ENCODE measurements around the gene DPH2.
A peak's percentile ranks its signal among the peaks of the same experiment; 100 is the strongest.

The DPH2 gene, protein sequence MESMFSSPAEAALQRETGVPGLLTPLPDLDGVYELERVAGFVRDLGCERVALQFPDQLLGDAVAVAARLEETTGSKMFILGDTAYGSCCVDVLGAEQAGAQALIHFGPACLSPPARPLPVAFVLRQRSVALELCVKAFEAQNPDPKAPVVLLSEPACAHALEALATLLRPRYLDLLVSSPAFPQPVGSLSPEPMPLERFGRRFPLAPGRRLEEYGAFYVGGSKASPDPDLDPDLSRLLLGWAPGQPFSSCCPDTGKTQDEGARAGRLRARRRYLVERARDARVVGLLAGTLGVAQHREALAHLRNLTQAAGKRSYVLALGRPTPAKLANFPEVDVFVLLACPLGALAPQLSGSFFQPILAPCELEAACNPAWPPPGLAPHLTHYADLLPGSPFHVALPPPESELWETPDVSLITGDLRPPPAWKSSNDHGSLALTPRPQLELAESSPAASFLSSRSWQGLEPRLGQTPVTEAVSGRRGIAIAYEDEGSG

DNA sequence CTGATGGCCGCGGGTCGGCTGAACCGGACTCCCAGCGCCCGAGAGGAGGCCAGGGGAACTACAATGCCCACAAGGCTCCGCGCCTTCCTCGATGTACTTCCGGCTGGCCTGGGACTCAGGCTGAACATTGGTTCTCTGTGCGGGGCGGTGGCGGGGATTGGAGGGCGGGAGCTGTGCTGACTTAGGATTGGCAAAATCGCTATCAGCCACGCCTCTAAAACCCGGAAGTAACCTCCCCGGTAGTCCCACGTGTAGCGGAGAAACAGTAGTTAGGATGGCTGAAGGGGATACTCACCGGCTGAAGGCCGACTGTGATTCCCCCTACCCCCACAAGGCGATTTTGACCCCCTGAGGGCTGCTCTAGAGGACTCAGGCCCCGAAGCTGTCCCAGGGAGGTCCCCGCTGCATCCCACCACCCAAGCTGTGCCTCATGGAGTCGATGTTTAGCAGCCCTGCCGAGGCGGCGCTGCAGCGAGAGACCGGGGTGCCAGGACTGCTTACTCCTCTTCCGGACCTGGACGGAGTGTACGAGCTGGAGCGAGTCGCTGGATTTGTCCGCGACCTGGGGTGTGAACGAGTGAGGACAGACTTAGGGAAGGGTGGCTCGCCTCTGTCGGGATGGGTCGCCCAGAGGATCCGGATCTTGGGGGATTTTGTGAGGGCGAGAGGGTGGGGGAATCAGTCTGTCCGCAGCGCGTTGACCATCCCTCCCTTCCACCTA is at the start of gene DPH2:
Gene DPH2, plus strand, starts transcription at position 265 of the 721 bp plus-strand sequence. Its CDS starts 166 bp downstream, at position 431.
- DNase-seq (ENCODE audit: low spot score), result peak; percentile 99

DNA sequence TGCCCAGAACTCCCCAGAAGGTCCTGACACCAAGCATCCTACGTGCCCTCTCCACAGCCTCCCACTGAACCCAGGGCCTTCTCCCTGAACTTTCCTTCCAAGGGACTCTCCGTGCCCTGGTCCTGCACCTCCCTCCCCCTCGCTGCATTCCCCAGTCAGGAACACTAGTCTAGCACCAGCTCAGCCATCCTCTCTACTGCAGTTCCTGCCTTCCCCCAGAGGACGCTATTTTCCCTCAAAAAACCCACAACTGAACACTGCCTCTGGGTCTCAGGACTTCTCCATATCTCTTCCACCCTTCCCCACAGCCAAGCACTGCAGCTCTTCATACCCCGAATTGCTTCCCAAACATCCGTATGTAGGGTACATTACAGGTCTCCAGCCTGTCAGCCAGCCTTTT is 48.8 kb upstream of the DPH2 start:
- no peak for DNase-seq (ENCODE audit: low spot score)

DNA sequence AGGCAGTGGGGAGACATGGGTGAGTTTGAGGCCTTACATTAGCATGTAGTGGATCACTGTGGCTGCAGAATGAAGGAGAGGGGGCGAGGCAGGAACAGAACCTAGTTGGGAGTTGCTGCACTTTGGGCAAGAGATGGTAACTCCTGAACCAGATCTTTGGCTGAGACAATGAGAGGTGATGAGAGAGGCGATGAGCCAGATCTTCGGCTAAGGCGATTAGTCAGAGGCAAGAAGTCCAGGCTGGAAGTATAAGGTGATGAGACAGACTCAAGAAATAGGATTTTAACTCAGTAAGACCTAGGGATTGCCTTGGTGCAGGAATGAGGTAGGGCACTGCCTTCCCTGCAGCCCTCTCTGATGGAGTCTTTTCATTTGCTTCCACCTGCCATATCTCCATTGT is 45.3 kb upstream of the DPH2 start:
- DNase-seq (ENCODE audit: low spot score), result no peak

DNA sequence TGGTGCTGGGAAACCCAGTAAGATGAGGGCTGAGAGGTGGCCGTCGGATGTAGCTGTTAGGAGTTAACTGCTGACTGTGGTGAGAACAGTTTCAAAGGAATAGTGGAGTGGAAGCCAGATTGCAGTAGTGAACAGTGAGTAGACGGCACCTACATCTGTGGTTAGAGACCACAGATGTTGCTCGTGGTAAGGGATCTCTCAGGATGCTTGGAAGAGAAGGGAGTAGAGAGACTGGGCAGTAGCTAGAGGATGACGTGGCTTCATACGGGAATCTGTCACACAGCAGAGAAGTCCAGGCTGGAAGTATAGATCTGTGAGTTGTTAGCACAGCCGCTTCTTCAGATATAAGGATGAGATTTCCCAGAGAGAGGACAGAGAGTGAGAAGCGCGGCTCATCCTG is 44.0 kb upstream of the DPH2 start:
- DNase-seq (ENCODE audit: low spot score), result no peak

DNA sequence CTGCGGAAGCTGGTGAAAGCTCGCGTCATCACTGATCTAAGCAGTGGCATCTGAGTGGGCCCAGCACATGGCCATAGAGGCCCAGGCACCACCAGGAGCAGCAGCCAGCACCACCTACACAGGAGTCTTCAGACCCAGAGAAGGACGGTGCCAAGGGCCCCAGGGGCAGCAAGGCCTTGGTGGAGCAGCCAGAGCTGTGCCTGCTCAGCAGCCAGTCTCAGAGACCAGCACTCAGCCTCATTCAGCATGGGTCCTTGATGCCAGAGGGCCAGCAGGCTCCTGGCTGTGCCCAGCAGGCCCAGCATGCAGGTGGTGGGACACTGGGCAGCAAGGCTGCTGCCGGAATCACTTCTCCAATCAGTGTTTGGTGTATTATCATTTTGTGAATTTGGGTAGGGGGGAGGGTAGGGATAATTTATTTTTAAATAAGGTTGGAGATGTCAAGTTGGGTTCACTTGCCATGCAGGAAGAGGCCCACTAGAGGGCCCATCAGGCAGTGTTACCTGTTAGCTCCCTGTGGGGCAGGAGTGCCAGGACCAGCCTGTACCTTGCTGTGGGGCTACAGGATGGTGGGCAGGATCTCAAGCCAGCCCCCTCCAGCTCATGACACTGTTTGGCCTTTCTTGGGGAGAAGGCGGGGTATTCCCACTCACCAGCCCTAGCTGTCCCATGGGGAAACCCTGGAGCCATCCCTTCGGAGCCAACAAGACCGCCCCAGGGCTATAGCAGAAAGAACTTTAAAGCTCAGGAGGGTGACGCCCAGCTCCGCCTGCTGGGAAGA is 39.5 kb upstream of the DPH2 start:
- peak; percentile 59 for DNase-seq (ENCODE audit: low spot score)

DNA sequence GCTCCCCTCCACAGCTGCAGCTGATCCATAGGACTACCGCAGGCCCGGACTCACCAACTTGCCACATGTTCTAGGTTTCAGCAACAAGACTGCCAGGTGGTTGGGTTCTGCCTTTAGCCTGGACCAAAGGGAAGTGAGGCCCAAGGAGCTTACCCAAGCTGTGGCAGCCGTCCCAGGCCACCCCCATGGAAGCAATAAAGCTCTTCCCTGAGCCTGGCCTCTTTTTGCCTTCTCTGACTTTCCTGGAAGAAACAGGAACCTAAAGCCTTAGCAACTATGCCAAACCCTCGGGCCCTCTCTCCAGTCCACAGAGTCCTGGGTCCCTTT is 38.9 kb upstream of the DPH2 start:
- no peak for DNase-seq (ENCODE audit: low spot score)

DNA sequence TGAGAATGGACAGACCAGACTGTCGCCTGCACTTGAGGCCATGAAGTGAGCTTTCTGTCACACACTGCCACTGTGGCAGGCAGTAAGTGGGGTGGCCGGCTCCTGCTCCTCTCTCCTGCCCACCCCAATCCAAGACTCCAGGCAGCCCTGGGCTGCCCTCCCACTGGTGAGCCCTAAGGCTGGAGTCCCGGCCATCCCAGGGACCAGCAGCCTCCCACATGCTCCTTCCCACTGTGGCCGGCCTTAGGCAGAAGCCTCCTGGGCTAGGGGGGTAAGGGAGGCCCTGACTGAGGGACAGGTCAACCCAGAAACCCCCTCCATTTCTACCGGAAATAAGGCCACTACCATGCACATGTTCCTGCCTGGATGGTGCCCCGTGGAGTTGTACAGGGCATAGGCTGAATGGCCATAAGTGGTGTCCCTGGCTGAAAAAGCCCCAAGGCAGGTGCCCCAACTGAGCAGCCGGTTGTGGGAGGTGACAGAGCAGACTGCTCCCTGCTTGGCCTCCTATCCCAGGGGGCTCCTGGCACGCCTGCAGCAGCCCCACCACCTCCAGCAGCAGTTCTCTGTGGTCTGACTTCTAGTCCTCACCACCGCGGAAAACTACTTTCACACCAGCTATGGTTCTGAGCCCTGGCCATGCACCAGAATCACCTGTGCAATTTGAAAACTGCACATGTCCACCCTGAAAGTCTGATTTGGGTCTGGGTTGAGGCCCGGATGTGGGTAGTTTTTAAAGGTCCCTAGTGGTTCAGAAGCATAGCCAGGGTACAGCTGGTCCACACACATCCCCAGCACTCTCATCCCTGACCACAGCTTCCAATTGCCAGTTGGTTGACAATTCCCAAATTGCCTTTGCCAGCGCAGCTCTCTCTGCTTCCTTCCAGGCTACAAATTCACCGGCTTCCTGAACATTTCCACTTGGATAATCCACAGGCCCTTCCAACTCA is 37.8 kb upstream of the DPH2 start:
- DNase-seq (ENCODE audit: low spot score), result no peak

DNA sequence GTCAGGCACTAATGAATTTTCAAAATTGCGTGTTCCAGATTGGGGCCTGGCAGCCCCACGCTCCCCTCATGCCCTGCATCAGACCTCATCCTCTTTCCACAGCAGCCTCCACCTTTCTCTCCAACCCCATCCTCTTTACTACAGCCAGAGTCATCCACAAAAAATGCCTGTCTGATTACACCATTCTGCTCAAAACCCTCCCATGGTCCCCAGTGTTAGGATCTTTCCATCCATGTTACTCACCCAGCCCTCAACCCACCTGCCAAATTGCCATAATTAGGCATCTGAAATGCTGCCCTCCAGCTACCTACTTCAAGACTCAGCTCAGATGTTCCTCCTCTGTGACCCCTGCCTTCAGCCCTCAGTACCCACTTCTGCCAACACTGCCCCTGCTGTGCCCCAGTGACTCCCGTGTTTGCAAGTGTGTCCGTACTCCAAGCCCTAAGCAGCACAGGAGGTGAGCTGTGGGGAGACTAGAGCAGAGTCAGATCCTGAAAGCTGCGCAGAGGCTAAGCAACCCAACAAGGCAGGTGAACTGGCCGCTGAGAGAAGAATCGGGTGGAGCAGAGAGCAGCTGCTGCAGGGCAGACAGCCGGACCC is 36.9 kb upstream of the DPH2 start:
- no peak for DNase-seq (ENCODE audit: low spot score)

DNA sequence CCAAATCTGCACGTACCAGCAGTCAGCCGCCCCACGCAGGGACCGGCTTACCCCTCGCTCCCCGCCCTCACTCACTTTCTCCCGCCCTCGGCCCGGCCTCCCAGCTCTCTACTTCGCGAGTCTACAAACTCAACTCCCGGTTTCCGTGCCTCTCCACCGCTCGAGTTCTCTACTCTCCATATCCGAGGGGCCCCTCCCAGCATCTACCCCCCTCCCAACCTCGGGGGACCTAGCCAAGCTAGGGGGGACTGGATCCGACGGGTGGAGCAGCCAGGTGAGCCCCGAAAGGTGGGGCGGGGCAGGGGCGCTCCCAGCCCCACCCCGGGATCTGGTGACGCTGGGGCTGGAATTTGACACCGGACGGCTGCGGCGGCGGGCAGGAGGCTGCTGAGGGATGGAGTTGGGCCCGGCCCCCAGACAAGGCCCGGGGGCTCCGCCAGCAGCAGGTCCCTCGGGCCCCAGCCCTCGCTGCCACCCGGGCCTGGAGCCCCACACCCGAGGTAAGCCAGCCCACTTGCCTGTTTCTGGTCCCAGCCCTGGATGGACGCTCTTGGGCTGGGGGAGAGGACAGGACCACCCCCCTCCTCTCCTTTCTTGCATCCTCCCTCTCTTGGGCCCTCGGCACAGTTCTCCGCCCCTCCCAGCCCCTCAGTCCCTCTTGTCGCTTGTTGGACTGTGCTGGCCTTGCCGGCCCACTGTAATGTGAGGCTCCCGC is 36.3 kb upstream of the DPH2 start, which contains the start of gene ARTN:
Gene ARTN, plus strand, starts transcription at position 416 of the 715 bp plus-strand sequence. CDS start 1,856 bp downstream, outside the sequence.
- no peak for DNase-seq (ENCODE audit: low spot score)

DNA sequence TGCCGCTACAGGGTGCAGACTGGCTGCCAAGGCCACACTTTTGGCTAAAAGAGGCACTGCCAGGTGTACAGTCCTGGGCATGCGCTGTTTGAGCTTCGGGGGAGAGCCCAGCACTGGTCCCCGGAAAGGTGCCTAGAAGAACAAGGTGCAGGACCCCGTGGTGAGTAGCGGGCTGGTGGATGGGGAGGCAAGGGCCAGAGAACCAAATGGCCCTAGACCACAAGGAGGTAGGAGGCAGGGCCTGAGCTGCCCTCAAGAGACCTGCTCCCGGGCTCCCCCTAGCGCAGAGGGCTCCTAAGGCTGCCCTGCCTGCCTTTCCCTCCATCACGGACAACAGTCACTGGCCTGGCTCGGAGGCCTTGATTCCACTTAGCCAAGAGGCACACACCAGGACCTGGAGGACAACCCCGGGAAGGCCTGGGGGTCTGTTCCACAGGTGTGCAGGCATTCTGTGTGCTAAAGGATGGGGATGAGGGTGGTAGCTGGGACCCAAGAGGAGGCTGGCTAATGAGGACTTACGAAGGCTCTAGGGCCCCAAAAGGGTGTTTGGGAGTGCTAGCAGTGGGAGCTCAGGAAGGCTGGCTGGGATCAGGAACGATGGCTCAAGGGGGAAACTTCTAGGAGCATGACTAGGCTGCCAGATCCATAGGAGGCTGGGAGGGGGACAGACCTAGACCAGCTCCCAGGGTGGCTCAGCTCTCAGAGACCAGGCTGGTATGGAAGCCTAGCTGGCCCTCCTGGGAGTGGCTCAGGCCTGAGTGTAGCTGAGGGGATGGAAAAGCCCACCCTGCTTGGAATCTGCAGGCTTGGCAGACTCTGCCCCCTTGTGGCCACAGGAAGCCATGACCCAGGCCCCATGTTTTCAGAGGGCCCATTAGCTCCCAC is 35.5 kb upstream of the DPH2 start:
- peak; percentile 79 for DNase-seq (ENCODE audit: low spot score)

DNA sequence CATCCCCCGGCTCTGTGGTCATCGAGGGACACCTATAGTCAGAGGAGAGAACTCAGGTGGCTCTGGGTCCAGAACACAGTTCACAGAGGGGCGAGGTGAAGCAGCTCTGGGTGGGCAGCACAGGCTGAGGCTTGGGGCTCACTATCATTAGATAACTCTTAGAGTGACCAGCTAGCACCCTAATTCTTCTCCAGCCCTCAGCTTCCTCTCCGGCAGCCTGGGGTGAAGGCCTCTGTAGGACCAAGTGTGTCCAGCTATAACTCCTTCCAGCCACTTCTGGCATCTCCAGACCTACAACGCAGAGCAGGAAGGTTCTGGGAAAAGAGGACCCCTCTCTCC is 34.9 kb upstream of the DPH2 start:
- no peak for DNase-seq (ENCODE audit: low spot score)

DNA sequence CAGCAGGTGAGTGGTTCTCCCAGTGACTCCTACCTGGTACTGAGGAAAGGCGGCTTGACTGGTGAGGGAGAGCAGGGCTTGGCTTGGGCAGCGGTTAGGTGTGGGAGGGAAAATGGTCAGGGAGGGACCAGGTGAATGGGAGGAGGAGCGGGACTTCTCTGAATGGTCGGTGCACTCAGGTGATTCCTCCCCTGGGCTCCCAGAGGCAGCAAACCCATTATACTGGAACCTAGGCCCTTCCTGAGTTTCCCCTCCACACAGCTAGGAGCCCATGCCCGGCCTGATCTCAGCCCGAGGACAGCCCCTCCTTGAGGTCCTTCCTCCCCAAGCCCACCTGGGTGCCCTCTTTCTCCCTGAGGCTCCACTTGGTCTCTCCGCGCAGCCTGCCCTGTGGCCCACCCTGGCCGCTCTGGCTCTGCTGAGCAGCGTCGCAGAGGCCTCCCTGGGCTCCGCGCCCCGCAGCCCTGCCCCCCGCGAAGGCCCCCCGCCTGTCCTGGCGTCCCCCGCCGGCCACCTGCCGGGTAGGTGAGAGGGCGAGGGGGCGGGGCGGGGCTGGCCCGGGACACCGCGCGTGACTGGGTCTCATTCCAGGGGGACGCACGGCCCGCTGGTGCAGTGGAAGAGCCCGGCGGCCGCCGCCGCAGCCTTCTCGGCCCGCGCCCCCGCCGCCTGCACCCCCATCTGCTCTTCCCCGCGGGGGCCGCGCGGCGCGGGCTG is 33.9 kb upstream of the DPH2 start:
- no peak for DNase-seq (ENCODE audit: low spot score)

DNA sequence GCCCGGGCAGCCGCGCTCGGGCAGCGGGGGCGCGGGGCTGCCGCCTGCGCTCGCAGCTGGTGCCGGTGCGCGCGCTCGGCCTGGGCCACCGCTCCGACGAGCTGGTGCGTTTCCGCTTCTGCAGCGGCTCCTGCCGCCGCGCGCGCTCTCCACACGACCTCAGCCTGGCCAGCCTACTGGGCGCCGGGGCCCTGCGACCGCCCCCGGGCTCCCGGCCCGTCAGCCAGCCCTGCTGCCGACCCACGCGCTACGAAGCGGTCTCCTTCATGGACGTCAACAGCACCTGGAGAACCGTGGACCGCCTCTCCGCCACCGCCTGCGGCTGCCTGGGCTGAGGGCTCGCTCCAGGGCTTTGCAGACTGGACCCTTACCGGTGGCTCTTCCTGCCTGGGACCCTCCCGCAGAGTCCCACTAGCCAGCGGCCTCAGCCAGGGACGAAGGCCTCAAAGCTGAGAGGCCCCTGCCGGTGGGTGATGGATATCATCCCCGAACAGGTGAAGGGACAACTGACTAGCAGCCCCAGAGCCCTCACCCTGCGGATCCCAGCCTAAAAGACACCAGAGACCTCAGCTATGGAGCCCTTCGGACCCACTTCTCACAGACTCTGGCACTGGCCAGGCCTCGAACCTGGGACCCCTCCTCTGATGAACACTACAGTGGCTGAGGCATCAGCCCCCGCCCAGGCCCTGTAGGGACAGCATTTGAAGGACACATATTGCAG is 33.2 kb upstream of the DPH2 start:
- DNase-seq (ENCODE audit: low spot score), result peak; percentile 51

DNA sequence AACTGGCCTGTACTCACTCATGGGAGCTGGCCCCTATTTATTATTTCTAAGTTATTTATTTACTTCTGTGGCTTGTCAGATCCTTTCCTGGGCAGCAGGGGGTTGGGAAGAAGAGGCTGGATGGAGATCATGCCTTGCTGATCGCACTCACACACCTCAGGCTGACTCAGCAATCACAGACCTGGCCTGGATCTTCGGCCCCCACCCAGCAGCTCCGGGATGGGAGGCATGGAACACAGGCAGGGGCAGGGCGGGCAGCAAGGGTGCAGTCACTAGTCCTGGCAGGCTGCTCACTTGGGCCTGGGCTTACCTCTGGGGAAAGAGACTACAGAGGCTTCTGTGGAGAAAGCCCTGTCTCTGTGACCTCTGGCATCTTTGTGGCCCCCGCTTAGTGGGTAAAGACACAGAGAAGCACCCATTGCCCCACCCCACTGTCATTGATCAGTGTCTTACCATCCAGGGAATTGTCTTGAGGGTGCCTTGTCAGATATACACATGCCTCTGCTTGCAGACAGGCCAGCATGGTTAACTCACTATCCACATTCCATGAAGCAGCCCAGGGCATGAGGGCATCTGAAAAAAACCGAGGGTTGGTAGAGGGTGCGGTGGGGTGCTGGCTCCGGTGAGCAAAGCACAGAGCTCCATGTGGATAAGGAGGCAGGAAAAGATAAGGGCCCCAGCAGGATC is 32.5 kb upstream of the DPH2 start:
- DNase-seq (ENCODE audit: low spot score), result no peak

DNA sequence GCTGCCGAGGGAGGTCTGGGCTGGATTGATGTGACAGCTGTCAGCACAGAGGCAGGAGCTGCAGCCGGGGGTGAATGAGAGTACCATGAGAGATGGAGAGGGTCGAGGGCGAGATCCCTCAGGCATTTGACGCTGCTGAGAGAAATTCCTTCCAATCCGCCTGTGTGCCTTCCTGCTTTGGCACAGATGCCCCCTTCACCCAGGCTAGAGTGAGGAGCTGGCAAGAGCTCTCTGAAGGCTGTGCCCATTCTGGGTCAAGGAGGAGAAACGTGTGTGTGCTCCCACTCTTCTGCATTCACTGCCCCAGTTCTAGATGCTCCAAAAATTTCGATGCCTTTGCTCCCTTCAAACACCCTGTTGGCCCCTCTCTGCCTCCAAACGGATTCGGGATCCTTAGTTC is 31.4 kb upstream of the DPH2 start:
- DNase-seq (ENCODE audit: low spot score), result no peak

DNA sequence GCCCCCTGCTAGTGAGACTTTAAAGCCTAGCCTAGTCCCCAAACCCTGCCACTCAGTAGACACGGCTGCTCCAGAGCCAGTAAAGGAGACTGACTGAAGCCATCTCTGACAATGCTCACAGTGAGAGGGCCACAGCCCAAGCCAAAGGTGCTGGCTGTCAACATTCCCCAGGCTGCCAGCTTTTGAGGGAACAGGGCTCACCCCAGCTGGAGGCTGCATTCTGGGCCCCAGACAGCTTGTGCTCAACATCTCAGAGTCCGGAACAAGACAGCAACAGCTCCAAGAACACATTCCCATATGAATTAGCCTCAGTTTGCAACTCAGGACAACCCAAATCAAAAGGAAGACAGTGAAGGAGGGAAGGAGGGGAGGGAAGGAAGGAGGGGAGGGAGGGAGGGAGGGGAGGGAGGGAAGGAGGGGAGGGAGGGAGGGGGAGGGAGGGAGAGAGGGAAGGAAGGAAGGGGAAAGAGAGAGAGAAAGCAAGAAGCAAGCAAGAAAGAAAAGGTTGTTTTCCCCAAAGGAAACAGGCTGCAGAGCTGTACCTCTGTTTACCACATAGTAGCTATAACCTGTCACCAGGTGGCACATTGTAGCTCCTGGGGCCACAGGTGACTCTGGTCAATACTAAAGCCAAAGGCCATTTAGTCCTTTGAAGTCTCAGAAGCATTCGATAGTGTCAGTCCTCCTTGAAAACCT is 30.8 kb upstream of the DPH2 start:
- no peak for DNase-seq (ENCODE audit: low spot score)

DNA sequence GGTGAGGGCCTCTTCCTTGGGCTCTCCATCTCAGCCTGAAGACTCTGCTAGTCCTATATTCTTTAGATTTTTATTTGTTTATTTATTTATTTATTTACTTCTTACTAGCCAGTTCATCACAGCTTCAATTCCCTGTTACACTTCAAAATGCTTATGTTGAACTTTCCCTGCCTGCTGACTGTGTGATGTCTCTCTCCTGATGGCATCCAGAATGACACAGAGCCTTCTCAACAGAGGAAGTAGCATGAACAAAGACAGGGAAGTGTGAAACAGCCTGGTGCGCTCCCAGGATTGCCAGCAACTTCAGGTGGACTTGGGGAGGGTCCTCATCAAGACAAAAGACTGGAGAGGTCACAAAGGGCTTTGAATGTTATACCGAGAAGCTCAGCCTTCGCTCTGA is 27.4 kb upstream of the DPH2 start:
- no peak for DNase-seq (ENCODE audit: low spot score)
